ENCODE results near the gene TSPAN32.

GRCh38 chr11:2263071-2263565, 38.7 kb upstream of the TSPAN32 start:
- no peak for TF ChIP-seq CTCF (tag by site-specific recombination; IDR thresholded peaks at IDR 0.05)
- no peak for TF ChIP-seq GLI4 (tag by site-specific recombination; IDR thresholded peaks at IDR 0.05)
- TF ChIP-seq ZNF24 (tag by site-specific recombination; IDR thresholded peaks at IDR 0.05), result no peak
- TF ChIP-seq ZNF140 (tag by site-specific recombination; IDR thresholded peaks at IDR 0.05), result no peak
- no peak for TF ChIP-seq ZNF623 (tag by site-specific recombination; IDR thresholded peaks at IDR 0.05)
- no peak for TF ChIP-seq ZNF555 (tag by site-specific recombination; conservative IDR thresholded peaks at IDR 0.05)
- no peak for TF ChIP-seq ZNF174 (tag by site-specific recombination; IDR thresholded peaks at IDR 0.05)
- no peak for TF ChIP-seq MYNN (tag by site-specific recombination; IDR thresholded peaks at IDR 0.05; ENCODE audit: borderline replicate concordance)
- no peak for TF ChIP-seq ZNF146 (tag by site-specific recombination; IDR thresholded peaks at IDR 0.05)
- no peak for TF ChIP-seq ZBTB11 (tag by site-specific recombination; conservative IDR thresholded peaks at IDR 0.05; ENCODE audit: low read depth)
- TF ChIP-seq ZNF692 (tag by site-specific recombination; IDR thresholded peaks at IDR 0.05), result no peak
- TF ChIP-seq ELK4 (IDR thresholded peaks at IDR 0.05; ENCODE audit: borderline replicate concordance, low read depth, low read length), result no peak
- no peak for TF ChIP-seq SP2 (tag by site-specific recombination; IDR thresholded peaks at IDR 0.05)
